NCI-H526 (cell line): ENCODE data around the gene ZC3H7B.
"Not testable (repeated sequence)": the region's sequence is repeated elsewhere in the genome, so short reads cannot be mapped to it uniquely, and the experiment has no call there.

Source experiments
- DNase-seq, 2 experiments: peaks; one replicate each; lab custom pipeline; 2025; lab: John Stamatoyannopoulos, UW

The ZC3H7B gene

GRCh38 chr22:41301085-41302020, at the start of gene ZC3H7B:
ZC3H7B (plus strand) TSS chr22:41301525; CDS start chr22:41320661, 19,136 bp downstream.
- peak; percentile 29 to 90 for DNase-seq

GRCh38 chr22:41252365-41252764, 49.0 kb upstream of the ZC3H7B start:
- no peak for DNase-seq

- no peak for DNase-seq
These were observed 47.1 kb upstream of the ZC3H7B start for GRCh38 chr22:41254230-41254629.

GRCh38 chr22:41256254-41257253, 44.8 kb upstream of the ZC3H7B start:
- no peak for DNase-seq

GRCh38 chr22:41257696-41258095, 43.6 kb upstream of the ZC3H7B start:
- no peak for DNase-seq

GRCh38 chr22:41259756-41260155, 41.6 kb upstream of the ZC3H7B start:
- not testable (repeated sequence) for DNase-seq

GRCh38 chr22:41260871-41261270, 40.5 kb upstream of the ZC3H7B start:
- DNase-seq = no peak

- DNase-seq = no peak
These were observed 39.6 kb upstream of the ZC3H7B start for GRCh38 chr22:41261541-41262249.

- DNase-seq = no peak
These were observed 39.0 kb upstream of the ZC3H7B start for GRCh38 chr22:41262250-41262765.

GRCh38 chr22:41263704-41264103, 37.6 kb upstream of the ZC3H7B start:
- no peak for DNase-seq

- DNase-seq = no peak
These were observed 36.9 kb upstream of the ZC3H7B start for GRCh38 chr22:41264408-41264941.

GRCh38 chr22:41267958-41268357, 33.4 kb upstream of the ZC3H7B start:
- DNase-seq = no peak

- no peak for DNase-seq
These were observed 29.5 kb upstream of the ZC3H7B start for GRCh38 chr22:41271787-41272186.

- no peak for DNase-seq
These were observed 28.2 kb upstream of the ZC3H7B start for GRCh38 chr22:41273128-41273527.

- DNase-seq = no peak
These were observed 26.5 kb upstream of the ZC3H7B start for GRCh38 chr22:41274856-41275255.

- peak; percentile 30 to 67 for DNase-seq
These were observed 21.3 kb upstream of the ZC3H7B start for GRCh38 chr22:41280065-41280464.

GRCh38 chr22:41280854-41281253, 20.5 kb upstream of the ZC3H7B start:
- no peak for DNase-seq

GRCh38 chr22:41284465-41284864, 16.9 kb upstream of the ZC3H7B start:
- no peak for DNase-seq

- peak in 1 of 2 experiments; percentile 48 for DNase-seq
These were observed 15.9 kb upstream of the ZC3H7B start for GRCh38 chr22:41285441-41285819.

GRCh38 chr22:41285820-41286638, 15.3 kb upstream of the ZC3H7B start, which contains the start of gene RANGAP1:
RANGAP1 (minus strand) TSS chr22:41286187; CDS start chr22:41281044, 5,143 bp downstream.
- DNase-seq = peak; percentile 95 to 98
